ENCODE measurements around the gene TJP1.

The TJP1 gene

DNA sequence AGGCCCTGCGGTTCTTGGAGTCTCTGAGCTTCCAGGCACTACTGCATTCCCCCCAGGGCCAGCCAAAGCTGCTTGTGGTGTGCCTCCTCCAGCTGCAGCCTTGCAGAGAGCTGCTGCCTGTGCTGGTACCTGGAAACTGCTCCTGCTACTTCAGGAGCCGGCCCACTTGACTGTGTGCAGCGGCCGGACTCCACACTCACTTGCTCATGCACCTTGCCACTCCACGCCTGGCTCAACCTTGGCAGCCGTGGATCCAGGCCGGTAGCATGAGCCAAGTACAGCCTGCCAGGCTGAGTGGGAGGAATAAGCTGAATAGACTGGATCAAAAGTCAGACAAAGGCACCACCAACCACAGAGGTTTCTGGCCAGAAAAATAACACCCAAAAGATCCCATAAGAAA lies 169.7 kb downstream of the TJP1 start:
- no peak for TF ChIP-seq CTCF (IDR thresholded peaks at IDR 0.05; ENCODE audit: low read depth, low read length)

GRCh38 chr15:29651476-29652233 lies 170.6 kb downstream of the TJP1 start:
- no peak for TF ChIP-seq CTCF (IDR thresholded peaks at IDR 0.05; ENCODE audit: low read depth, low read length)
- no peak overlapping the region for H3K4me3 ChIP-seq (ENCODE audit: low read depth, low read length)

More for the DNA sequence above, 169.7 kb downstream of the TJP1 start:
- no peak overlapping the region for H3K4me3 ChIP-seq (ENCODE audit: low read depth, low read length)

All from WI38 (cell line).